ENCODE measurements around the gene COL4A1. TPM values are rescaled to one million over a fixed set of nuclear protein-coding genes. Genes with fewer than 3 reads are reported as not detected.

The COL4A1 gene
- polyA plus RNA-seq, 1 donor (not counting 4 experiments of a cell fraction or from before 2014, with no cell fraction given) = 22.3 TPM

DNA sequence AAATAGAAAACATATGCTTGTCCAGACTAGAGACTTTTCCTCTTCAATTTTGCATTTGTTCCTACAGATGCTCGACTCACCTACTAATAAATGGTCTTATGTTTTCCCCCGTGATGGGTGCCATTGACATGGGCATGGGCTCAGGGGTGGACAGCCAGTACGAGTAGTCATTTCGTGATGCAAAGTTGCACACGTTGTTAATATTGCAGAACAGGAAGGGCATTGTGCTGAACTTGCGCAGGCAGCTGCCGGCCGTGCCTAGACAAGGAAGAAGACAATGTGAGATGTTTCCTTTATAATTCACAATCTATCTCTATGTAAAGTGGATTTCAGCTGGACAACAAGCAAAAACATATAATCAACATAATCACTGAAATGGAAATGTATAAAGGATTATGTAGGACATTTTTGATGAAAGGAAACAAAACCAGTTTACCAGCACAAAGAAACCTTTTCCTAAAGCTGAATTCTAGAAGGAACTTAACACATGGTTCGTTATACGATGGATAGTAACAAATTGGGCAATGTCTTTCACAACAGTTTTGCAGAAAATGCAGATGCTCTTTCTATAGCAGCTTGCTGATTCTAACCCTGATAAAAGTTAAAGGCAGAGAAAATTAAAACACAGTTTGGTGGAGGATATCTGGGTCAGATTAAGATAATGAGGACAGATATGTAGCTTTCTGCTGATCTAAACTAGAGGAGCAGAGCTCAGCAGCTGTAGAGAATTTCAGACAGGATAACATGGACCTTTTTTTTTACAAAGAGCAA, 145.7 kb downstream of the COL4A1 start:
- no peaks in the 10 kb centered on the region for H3K9me3 ChIP-seq (ENCODE audit: control insufficient read depth, low read depth, low read length)
- dilution Hi-C loops (cut with MboI; ENCODE audit: extremely low pct_ligation_motif_present, low sequenced_read_pairs) = no loop called here
- H3K4me1 ChIP-seq (ENCODE audit: control insufficient read depth, extremely low read depth, insufficient read depth, low read length) = no peaks in the 10 kb centered on the region
- FAIRE-seq = no peak
- TF ChIP-seq, protein P1, sequence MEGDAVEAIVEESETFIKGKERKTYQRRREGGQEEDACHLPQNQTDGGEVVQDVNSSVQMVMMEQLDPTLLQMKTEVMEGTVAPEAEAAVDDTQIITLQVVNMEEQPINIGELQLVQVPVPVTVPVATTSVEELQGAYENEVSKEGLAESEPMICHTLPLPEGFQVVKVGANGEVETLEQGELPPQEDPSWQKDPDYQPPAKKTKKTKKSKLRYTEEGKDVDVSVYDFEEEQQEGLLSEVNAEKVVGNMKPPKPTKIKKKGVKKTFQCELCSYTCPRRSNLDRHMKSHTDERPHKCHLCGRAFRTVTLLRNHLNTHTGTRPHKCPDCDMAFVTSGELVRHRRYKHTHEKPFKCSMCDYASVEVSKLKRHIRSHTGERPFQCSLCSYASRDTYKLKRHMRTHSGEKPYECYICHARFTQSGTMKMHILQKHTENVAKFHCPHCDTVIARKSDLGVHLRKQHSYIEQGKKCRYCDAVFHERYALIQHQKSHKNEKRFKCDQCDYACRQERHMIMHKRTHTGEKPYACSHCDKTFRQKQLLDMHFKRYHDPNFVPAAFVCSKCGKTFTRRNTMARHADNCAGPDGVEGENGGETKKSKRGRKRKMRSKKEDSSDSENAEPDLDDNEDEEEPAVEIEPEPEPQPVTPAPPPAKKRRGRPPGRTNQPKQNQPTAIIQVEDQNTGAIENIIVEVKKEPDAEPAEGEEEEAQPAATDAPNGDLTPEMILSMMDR (optimal IDR thresholded peaks at IDR 0.05 in 1 of 3, IDR thresholded peaks at IDR 0.05 in 1 of 3, conservative IDR thresholded peaks at IDR 0.05 in 1 of 3; ENCODE audit: extremely low read depth in 1 of 3, insufficient read depth in 2 of 3, low read length in 3 of 3) = no peak
- TF ChIP-seq EZH2 (IDR thresholded peaks at IDR 0.05; ENCODE audit: low read length) = no peak
- H3K4me3 ChIP-seq (ENCODE audit: control insufficient read depth in 2 of 3, extremely low read depth in 1 of 3, insufficient read depth in 2 of 3, low read depth in 1 of 3, low read length in 3 of 3) = no peak overlapping the region
- H3K79me2 ChIP-seq (ENCODE audit: control insufficient read depth, insufficient read depth, low read length) = no peaks in the 10 kb centered on the region
- no peaks in the 10 kb centered on the region for H3K27me3 ChIP-seq (ENCODE audit: control insufficient read depth, extremely low read depth, insufficient read depth, low read length)
- H4K20me1 ChIP-seq (ENCODE audit: control insufficient read depth, extremely low read depth, insufficient read depth, low read length) = no peaks in the 10 kb centered on the region
- H2AFZ ChIP-seq (ENCODE audit: control insufficient read depth, low read length) = no peak overlapping the region
- no peak for DNase-seq (ENCODE audit: low read depth, low spot score)
- no peaks in the 10 kb centered on the region for H3K9me1 ChIP-seq (ENCODE audit: control insufficient read depth, extremely low read depth, insufficient read depth, low read length)
- peaks cover 9 to 11% of the 10 kb centered on the region in 2 experiments for H3K36me3 ChIP-seq (ENCODE audit: control insufficient read depth in 2 of 2, extremely low read depth in 1 of 2, insufficient read depth in 2 of 2, low read length in 2 of 2)
- H3K4me2 ChIP-seq (ENCODE audit: control insufficient read depth, extremely low read depth, insufficient read depth, low read depth, low read length) = no peak overlapping the region
- no peak overlapping the region for H3K9ac ChIP-seq (ENCODE audit: control insufficient read depth, extremely low read depth, insufficient read depth, low read length)
- no peak overlapping the region for H3K27ac ChIP-seq (ENCODE audit: control insufficient read depth, insufficient read depth, low read length)

DNA sequence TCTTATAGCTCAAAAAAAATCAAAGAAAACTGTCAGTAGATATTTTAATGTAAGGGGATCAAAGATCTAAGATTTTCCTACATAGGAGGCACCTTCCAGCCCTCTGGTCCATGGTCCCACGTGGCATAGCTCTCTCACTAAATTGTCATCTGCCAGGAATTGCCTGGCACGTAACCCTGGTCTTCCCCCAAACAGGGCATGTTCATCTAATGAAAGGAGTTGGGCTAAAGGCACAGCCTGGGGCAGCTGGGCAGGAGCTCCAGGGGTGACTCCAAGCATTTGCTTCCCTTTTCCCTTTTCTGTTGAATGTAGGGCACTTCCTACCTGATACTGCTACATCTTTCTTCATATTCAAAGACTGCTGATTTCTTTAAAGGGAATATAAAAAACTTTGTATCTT, 148.7 kb downstream of the COL4A1 start:
- H4K20me1 ChIP-seq (ENCODE audit: control insufficient read depth, extremely low read depth, insufficient read depth, low read length) = no peaks in the 10 kb centered on the region
- no peak overlapping the region for H2AFZ ChIP-seq (ENCODE audit: control insufficient read depth, low read length)
- no peak overlapping the region for H3K4me3 ChIP-seq (ENCODE audit: control insufficient read depth in 2 of 3, extremely low read depth in 1 of 3, insufficient read depth in 2 of 3, low read depth in 1 of 3, low read length in 3 of 3)
- H3K27me3 ChIP-seq (ENCODE audit: control insufficient read depth, extremely low read depth, insufficient read depth, low read length) = no peaks in the 10 kb centered on the region
- no peak overlapping the region for H3K4me2 ChIP-seq (ENCODE audit: control insufficient read depth, extremely low read depth, insufficient read depth, low read depth, low read length)
- peaks cover 7 to 10% of the 10 kb centered on the region in 2 experiments for H3K36me3 ChIP-seq (ENCODE audit: control insufficient read depth in 2 of 2, extremely low read depth in 1 of 2, insufficient read depth in 2 of 2, low read length in 2 of 2)
- no peaks in the 10 kb centered on the region for H3K79me2 ChIP-seq (ENCODE audit: control insufficient read depth, insufficient read depth, low read length)
- dilution Hi-C loops (cut with MboI; ENCODE audit: extremely low pct_ligation_motif_present, low sequenced_read_pairs) = no loop called here
- DNase-seq (ENCODE audit: low read depth, low spot score) (no peak), FAIRE-seq (no peak)
- no peak overlapping the region for H3K27ac ChIP-seq (ENCODE audit: control insufficient read depth, insufficient read depth, low read length)
- no peaks in the 10 kb centered on the region for H3K9me3 ChIP-seq (ENCODE audit: control insufficient read depth, low read depth, low read length)
- no peaks in the 10 kb centered on the region for H3K9me1 ChIP-seq (ENCODE audit: control insufficient read depth, extremely low read depth, insufficient read depth, low read length)
- no peaks in the 10 kb centered on the region for H3K4me1 ChIP-seq (ENCODE audit: control insufficient read depth, extremely low read depth, insufficient read depth, low read length)
- TF ChIP-seq, protein P1 (optimal IDR thresholded peaks at IDR 0.05 in 1 of 3, IDR thresholded peaks at IDR 0.05 in 1 of 3, conservative IDR thresholded peaks at IDR 0.05 in 1 of 3; ENCODE audit: extremely low read depth in 1 of 3, insufficient read depth in 2 of 3, low read length in 3 of 3) = no peak
- no peak overlapping the region for H3K9ac ChIP-seq (ENCODE audit: control insufficient read depth, extremely low read depth, insufficient read depth, low read length)

Measured in keratinocyte (primary cell).